HG03060 (cell line): Measurements from ENCODE around the gene PLCG2.
"Not testable (repeated sequence)": the region's sequence is repeated elsewhere in the genome, so short reads cannot be mapped to it uniquely, and the experiment has no call there.

ENCODE experiments used
- ATAC-seq: cut with Tn5 transposase; IDR thresholded peaks from one replicate; pipeline ENCODE4 v1.9.1; 2021; ENCODE audit warnings: low read depth, moderate number of reproducible peaks; ENCODE audit not compliant: unreplicated experiment

Gene PLCG2

DNA sequence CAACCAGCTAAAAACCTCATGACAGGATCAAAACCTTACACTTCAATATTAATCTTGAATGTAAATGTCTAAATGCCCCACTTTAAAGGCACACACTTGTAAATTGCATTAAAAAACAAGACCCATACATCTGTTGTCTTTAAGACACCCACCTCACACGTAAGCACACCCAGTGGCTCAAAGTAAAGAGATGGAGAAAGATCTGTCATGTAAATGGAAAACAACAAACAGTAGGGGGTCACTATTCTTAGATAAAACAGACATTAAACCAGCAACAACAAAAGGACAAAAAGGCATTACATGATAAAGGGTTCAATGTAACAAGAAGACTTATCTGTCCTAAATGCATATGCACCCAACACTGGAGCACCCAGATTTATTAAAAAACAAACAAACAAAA lies 196.5 kb downstream of the PLCG2 start:
- no peak for ATAC-seq

- not testable (repeated sequence) for ATAC-seq
Observed at GRCh38 chr16:81977335-81977942, 198.3 kb downstream of the PLCG2 start.

- ATAC-seq: no peak
Observed at GRCh38 chr16:81987121-81987520, 208.0 kb downstream of the PLCG2 start.

- no peak for ATAC-seq
Observed at GRCh38 chr16:81987706-81988105, 208.6 kb downstream of the PLCG2 start.

DNA sequence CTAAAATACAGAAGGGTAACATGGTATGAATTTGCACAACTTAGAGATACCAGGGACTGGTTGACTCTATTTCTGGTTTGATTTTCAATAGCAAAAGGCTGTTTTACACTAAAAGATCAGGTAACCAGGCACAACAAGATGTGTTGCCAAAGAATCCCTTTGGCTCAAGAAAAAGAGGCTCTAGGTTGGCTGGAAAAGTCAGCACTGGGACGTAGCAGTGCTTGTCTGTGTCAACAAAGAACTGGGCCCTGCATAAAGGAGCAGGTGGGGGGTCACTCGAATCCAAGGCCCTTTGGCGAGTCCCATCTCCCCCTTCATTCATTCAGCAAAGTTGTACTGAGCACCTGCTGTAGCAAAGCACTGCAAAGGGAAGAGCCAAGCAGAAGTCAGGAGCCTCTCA lies 213.8 kb downstream of the PLCG2 start:
- ATAC-seq: no peak

DNA sequence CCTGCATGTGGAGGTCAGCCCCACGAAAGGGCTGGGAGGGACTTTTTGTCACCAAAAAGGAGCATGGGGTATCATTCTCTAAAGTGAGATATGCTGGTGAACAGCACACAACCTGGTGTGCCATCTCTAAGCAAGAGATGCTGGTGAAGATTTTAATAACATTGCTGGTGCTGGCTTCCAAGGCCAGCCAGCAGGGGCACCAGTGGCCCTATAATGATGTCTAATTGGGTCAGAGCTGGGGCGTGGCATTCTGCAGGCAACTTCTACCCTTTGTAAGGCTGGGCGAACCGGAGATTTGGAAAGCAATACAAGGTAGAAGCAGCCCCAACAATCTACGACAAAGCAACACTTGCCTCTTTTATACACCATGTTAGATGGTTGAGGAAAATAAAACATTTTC lies 215.4 kb downstream of the PLCG2 start:
- ATAC-seq: no peak

DNA sequence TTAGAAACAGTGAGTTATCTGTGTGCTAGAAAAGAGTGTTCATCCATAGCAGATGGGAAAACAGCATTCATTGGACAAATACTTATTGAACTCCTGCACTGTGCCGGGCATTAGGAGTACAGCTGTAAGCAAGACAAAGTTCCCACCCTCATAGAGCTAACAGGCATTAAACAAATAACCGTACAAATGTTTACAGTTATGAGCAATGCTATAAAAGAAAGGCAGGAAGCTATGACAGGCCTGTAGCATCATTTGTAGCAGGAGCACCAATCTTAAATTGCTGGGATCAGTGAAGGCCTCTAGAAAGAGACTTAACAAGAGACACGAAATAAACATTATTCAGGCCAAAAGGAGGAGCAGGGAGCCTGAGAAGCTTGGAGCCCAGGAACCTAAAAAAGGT lies 216.6 kb downstream of the PLCG2 start:
- no peak for ATAC-seq

DNA sequence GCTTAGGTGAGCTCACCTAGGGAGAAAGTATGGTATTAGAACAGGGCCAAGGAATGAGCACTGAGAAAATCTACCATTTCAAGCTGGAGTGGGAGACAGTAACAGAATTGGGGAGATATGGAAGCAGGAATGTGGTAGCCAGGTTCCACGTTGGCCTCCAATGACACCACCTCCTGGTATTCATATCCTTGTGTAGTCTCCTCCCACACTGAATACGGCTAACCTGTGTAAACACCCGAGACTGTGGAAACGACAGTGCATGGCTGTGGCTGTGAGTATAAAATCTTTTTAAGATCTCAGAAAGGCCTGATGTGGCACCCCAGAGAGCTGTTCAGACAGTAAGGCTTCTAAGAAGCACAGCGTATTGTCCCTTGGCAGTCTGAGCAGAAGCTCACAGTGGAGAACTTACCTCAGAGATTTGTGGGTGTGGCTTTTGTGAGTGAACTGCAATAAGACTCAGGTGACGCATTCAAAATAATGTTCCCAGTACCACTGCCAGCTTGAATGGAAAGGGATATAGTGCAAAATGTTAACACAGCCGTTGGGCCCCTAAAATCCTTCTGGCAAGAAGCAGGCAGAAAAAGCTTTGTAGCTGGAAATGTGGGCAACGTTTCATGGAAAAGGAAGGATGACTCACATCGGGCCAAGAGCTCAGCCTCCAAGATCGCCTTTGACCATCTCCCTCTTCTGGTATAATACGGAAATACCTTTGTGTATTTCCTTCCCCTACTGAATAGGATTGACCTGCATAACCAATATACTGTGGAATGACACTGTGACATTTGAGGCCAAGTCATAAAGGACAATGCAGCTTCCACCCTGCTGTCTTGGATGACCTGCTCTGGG lies 217.8 kb downstream of the PLCG2 start:
- no peak for ATAC-seq

GRCh38 chr16:81997738-81998137 lies 218.6 kb downstream of the PLCG2 start:
- ATAC-seq: no peak

GRCh38 chr16:82002831-82003230 lies 223.7 kb downstream of the PLCG2 start:
- no peak for ATAC-seq

GRCh38 chr16:82004601-82005000 lies 225.5 kb downstream of the PLCG2 start:
- ATAC-seq: no peak

DNA sequence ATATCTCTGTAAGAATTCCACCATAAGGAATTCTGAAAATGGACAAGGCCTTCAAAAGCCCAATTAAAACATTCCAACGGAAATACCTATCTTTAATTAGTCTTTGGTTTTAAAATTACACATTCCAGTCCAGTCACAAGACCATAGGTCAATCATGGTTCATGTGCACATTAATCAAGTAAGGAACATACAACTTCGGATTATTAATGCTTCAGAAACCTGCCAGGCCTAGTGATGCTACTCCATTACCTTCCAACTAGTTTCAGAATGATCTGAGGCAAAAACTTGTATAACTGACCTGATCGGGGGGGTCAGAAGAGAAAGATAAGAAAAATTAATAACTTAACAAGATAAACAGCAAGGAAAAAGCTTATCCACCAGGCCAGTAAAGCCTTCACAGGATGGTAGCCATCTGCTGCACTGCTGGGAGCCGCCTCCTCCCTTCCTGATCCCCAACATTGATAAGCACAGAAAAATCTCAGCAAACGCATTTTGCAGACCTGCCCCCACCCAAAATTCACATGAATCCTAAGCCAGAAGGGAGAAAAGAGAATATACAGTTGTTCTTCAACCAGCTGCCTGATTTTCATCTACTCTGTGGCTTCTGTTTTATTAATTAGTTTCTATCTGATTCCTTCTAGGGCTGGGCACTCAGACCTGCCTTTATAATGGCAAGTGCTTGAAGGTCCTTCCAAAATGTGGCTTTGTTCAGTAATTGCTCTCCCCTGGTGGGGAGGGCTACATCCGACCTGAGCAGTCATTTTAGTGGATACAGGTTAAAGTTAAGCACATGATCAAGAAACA lies 226.1 kb downstream of the PLCG2 start:
- no peak for ATAC-seq

GRCh38 chr16:82006036-82006435 lies 226.9 kb downstream of the PLCG2 start:
- ATAC-seq: no peak

- no peak for ATAC-seq
Observed at GRCh38 chr16:82007189-82007588, 228.1 kb downstream of the PLCG2 start.

DNA sequence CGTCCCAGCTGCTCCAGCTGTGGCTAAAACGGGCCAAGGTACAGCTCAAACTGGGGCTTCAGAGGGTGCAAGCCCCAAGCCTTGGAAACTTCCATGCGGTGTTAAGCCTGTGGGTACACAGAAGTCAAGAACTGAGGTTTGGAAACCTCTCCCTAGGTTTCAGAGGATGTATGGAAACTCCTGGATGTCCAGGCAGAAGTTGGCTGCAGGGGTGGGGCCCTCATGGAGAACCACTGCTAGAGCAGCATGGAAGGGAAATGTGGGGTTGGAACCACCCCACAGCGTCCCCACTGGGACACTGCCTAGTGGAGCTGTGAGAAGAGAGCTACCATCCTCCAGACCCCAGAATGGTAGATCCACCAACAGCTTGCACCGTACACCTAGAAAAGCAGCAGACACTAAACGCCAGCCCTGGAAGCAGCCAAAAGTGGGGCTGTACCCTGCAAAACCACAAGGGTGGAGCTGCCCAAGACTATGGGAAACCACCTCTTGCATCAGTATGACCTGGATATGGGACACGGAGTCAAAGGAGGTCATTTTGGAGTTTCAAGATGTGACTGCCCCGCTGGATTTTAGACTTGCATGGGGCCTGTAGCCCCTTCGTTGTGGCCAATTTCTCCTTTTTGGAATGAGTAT lies 230.0 kb downstream of the PLCG2 start:
- no peak for ATAC-seq

DNA sequence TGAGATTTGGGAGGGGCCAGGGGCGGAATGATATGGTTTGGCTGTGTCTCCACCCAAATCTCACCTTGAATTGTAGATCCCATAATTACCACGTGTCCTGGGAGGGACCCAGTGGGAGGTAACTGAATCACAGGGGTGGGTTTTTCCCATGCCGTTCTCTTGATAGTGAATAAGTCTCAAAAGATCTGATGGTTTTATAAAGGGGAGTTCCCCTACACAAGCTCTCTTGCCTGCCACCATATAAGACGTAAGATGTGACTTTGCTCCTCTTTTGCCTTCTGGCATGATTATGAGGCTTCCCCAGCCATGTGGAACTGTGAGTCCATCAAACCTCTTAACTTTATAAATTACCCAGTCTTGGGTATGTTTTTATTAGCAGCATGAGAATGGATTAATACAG lies 230.7 kb downstream of the PLCG2 start:
- ATAC-seq: not testable (repeated sequence)

- ATAC-seq: no peak
Observed at GRCh38 chr16:82010649-82011048, 231.6 kb downstream of the PLCG2 start.

GRCh38 chr16:82011199-82011641 lies 232.1 kb downstream of the PLCG2 start, which contains the start of gene SDR42E1:
SDR42E1 (minus strand) TSS chr16:82011470; CDS start chr16:82000858, 10,612 bp downstream.
- peak; percentile 87 for ATAC-seq
